Measurements from ENCODE around the gene PCDHB8. TPM values are rescaled to one million over a fixed set of nuclear protein-coding genes. Genes with fewer than 3 reads are reported as not detected.
A peak's percentile ranks its signal among the peaks of the same experiment; 100 is the strongest.
"Not testable (repeated sequence)": the region's sequence is repeated elsewhere in the genome, so short reads cannot be mapped to it uniquely, and the experiment has no call there.

Gene PCDHB8
- total RNA-seq, 4 donors from 2014 or later = 0.27 to 1.5 (median 1.2) TPM

- H3K4me3 ChIP-seq = peak within 1 kb of the TSS in 1 of 2 donors; percentile 15
- 11 to 14% methylated on average over 6 to 8 of the region's 18 CpGs for WGBS, 2 donors (ENCODE audit: low coverage in 1 of 2)
These were observed 36.2 kb downstream of the PCDHB8 start, which contains the start of gene PCDHB13 for GRCh38 chr5:141213656-141214339. PCDHB13 (plus strand) TSS chr5:141213919; CDS start chr5:141214124, 205 bp downstream.

DNA sequence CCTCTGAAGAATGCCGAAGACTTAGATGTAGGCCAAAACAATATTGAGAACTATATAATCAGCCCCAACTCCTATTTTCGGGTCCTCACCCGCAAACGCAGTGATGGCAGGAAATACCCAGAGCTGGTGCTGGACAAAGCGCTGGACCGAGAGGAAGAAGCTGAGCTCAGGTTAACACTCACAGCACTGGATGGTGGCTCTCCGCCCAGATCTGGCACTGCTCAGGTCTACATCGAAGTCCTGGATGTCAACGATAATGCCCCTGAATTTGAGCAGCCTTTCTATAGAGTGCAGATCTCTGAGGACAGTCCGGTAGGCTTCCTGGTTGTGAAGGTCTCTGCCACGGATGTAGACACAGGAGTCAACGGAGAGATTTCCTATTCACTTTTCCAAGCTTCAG, 37.0 kb downstream of the PCDHB8 start:
- ATAC-seq = not testable (repeated sequence)
- WGBS, 2 donors (ENCODE audit: low coverage in 1 of 2) = no CpG with 5 or more reads among the region's 12 CpGs
- peaks cover 0 to 96% (median 3%) of the 10 kb centered on the region in 3 donors for H3K9me3 ChIP-seq

More at GRCh38 chr5:141213656-141214339, 36.2 kb downstream of the PCDHB8 start, which contains the start of gene PCDHB13:
- TF ChIP-seq CTCF (IDR thresholded peaks at IDR 0.05) = peak in 3 of 4 experiments; percentile 12 to 51 (median 20)
- Histone ChIP-seq H3K36me3 (peaks cover 0 to 11% of the 10 kb centered on the region in 2 donors), H3K9me3 (peaks cover 0 to 96% (median 6%) of the 10 kb centered on the region in 3 donors), H3K27me3 (peaks cover 22% of the 10 kb centered on the region)
- ATAC-seq = peak; percentile 25
- not testable (repeated sequence) for H3K27ac ChIP-seq, H3K4me1 ChIP-seq

DNA sequence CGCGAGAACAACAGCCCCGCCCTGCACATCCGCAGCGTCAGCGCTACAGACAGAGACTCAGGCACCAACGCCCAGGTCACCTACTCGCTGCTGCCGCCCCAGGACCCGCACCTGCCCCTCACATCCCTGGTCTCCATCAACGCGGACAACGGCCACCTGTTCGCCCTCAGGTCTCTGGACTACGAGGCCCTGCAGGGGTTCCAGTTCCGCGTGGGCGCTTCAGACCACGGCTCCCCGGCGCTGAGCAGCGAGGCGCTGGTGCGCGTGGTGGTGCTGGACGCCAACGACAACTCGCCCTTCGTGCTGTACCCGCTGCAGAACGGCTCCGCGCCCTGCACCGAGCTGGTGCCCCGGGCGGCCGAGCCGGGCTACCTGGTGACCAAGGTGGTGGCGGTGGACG, 37.9 kb downstream of the PCDHB8 start:
- not testable (repeated sequence) for H3K4me3 ChIP-seq, ATAC-seq, H3K27ac ChIP-seq, H3K4me1 ChIP-seq
- WGBS, 2 donors (ENCODE audit: low coverage in 1 of 2) = 43 to 50% methylated on average over 5 to 17 of the region's 40 CpGs
- peaks cover 0 to 96% (median 3%) of the 10 kb centered on the region in 3 donors for H3K9me3 ChIP-seq
- H3K36me3 ChIP-seq = peaks cover 0 to 18% of the 10 kb centered on the region in 2 donors
- H3K27me3 ChIP-seq = peaks cover 10% of the 10 kb centered on the region

More for the DNA sequence above, 37.0 kb downstream of the PCDHB8 start:
- Histone ChIP-seq H3K27me3 (peaks cover 19% of the 10 kb centered on the region), H3K36me3 (peaks cover 0 to 17% of the 10 kb centered on the region in 2 donors)
- H3K27ac ChIP-seq, H3K4me3 ChIP-seq, H3K4me1 ChIP-seq: not testable (repeated sequence)

GRCh38 chr5:141216035-141216434, 38.4 kb downstream of the PCDHB8 start:
- ATAC-seq, H3K4me1 ChIP-seq, H3K27me3 ChIP-seq, H3K4me3 ChIP-seq, H3K27ac ChIP-seq: not testable (repeated sequence)
- WGBS, 2 donors (ENCODE audit: low coverage in 1 of 2) = 58% methylated on average over 2 of the region's 26 CpGs; no CpG with 5 or more reads in 1 of the 2 donors
- peaks cover 0 to 18% of the 10 kb centered on the region in 2 donors for H3K36me3 ChIP-seq
- peaks cover 0 to 96% (median 3%) of the 10 kb centered on the region in 3 donors for H3K9me3 ChIP-seq

GRCh38 chr5:141223112-141223783, 45.7 kb downstream of the PCDHB8 start, which contains the start of gene PCDHB14:
PCDHB14 (plus strand) TSS chr5:141223343; CDS start chr5:141223506, 163 bp downstream.
- Histone ChIP-seq H3K27me3 (peaks cover 3% of the 10 kb centered on the region), H3K4me1 (no peaks in the 10 kb centered on the region), H3K36me3 (peaks cover 0 to 22% of the 10 kb centered on the region in 2 donors), H3K9me3 (peaks cover 0 to 100% (median 4%) of the 10 kb centered on the region in 3 donors), H3K4me3 (peak within 1 kb of the TSS; percentile 33 to 36), H3K27ac (peak within 1 kb of the TSS in 1 of 4 donors; percentile 38)
- TF ChIP-seq POLR2A (IDR thresholded peaks at IDR 0.05) (no peak), CTCF (IDR thresholded peaks at IDR 0.05) (peak in 2 of 4 experiments; percentile 13 to 34)
- ATAC-seq = no peak
- WGBS, 2 donors (ENCODE audit: low coverage in 1 of 2) = 17 to 30% methylated on average over 12 to 14 of the region's 15 CpGs

GRCh38 chr5:141224844-141225243, 47.3 kb downstream of the PCDHB8 start:
- H3K4me3 ChIP-seq, H3K4me1 ChIP-seq, H3K36me3 ChIP-seq, H3K27me3 ChIP-seq, H3K27ac ChIP-seq, ATAC-seq: not testable (repeated sequence)
- peaks cover 0 to 97% (median 4%) of the 10 kb centered on the region in 3 donors for H3K9me3 ChIP-seq
- WGBS, 2 donors (ENCODE audit: low coverage in 1 of 2) = 0% methylated on average over 1 of the region's 40 CpGs; no CpG with 5 or more reads in 1 of the 2 donors

GRCh38 chr5:141225421-141225820, 47.8 kb downstream of the PCDHB8 start:
- WGBS, 2 donors (ENCODE audit: low coverage in 1 of 2) = 27 to 43% methylated on average over 10 to 20 of the region's 30 CpGs
- H3K9me3 ChIP-seq = peaks cover 0 to 97% (median 4%) of the 10 kb centered on the region in 3 donors

More at GRCh38 chr5:141225421-141225820, 47.8 kb downstream of the PCDHB8 start:
- H3K4me1 ChIP-seq, ATAC-seq, H3K36me3 ChIP-seq, H3K4me3 ChIP-seq, H3K27ac ChIP-seq, H3K27me3 ChIP-seq: not testable (repeated sequence)

Other genes starting within 250 kb of the PCDHB8 start
- 10 to 100 TPM in 3 of 4 donors, 1 to 10 TPM in 1; 1.6 to 25.9 (median 13.9) TPM for gene PCDHAC2, start 211.3 kb upstream of the PCDHB8 start, total RNA-seq
- under 1 TPM in 2 of 4 donors, not detected in 2; 0.05 to 0.13 TPM for gene PCDHB1, start 126.4 kb upstream of the PCDHB8 start, total RNA-seq
- gene PCDHB2, start 83.2 kb upstream of the PCDHB8 start, total RNA-seq = 1 to 10 TPM; 1.4 to 3.0 (median 1.9) TPM
- 1 to 10 TPM in 3 of 4 donors, under 1 TPM in 1; 0.78 to 2.3 (median 2.0) TPM for gene PCDHB3, start 77.3 kb upstream of the PCDHB8 start, total RNA-seq
- gene PCDHB4, start 56.0 kb upstream of the PCDHB8 start, total RNA-seq = 1 to 10 TPM; 2.8 to 5.6 (median 4.8) TPM
- gene PCDHB5, start 42.6 kb upstream of the PCDHB8 start, total RNA-seq = 1 to 10 TPM; 3.2 to 8.6 (median 5.8) TPM
- gene PCDHB6, start 27.7 kb upstream of the PCDHB8 start, total RNA-seq = 1 to 10 TPM; 1.0 to 2.0 (median 1.5) TPM
- 1 to 10 TPM; 1.7 to 3.0 (median 2.4) TPM for gene PCDHB7, start 5.1 kb upstream of the PCDHB8 start, total RNA-seq
- gene PCDHB16, start 4.6 kb downstream of the PCDHB8 start, total RNA-seq = 1 to 10 TPM; 4.4 to 5.2 (median 4.8) TPM
- gene PCDHB9, start 9.4 kb downstream of the PCDHB8 start, total RNA-seq = 10 to 100 TPM in 1 of 4 donors, 1 to 10 TPM in 3; 1.9 to 10.9 (median 3.0) TPM
- 1 to 10 TPM; 3.0 to 6.4 (median 4.1) TPM for gene PCDHB10, start 14.6 kb downstream of the PCDHB8 start, total RNA-seq
- 1 to 10 TPM in 3 of 4 donors, under 1 TPM in 1; 0.99 to 5.4 (median 3.0) TPM for gene PCDHB11, start 21.8 kb downstream of the PCDHB8 start, total RNA-seq
- 1 to 10 TPM in 3 of 4 donors, under 1 TPM in 1; 0.67 to 5.1 (median 3.4) TPM for gene PCDHB12, start 30.9 kb downstream of the PCDHB8 start, total RNA-seq
- 10 to 100 TPM in 1 of 4 donors, 1 to 10 TPM in 3; 2.7 to 11.7 (median 6.1) TPM for gene PCDHB13, start 36.1 kb downstream of the PCDHB8 start, total RNA-seq
- gene PCDHB14, start 45.6 kb downstream of the PCDHB8 start, total RNA-seq = 10 to 100 TPM in 1 of 4 donors, 1 to 10 TPM in 3; 5.4 to 12.8 (median 7.8) TPM
- 1 to 10 TPM; 3.2 to 6.6 (median 4.1) TPM for gene PCDHB15, start 67.6 kb downstream of the PCDHB8 start, total RNA-seq
- gene SLC25A2, start 126.3 kb downstream of the PCDHB8 start, total RNA-seq = 1 to 10 TPM in 2 of 4 donors, not detected in 2; 1.2 to 3.1 TPM
- 10 to 100 TPM; 58.7 to 75.9 (median 61.4) TPM for gene TAF7, start 143.0 kb downstream of the PCDHB8 start, total RNA-seq
- 1 to 10 TPM in 2 of 4 donors, under 1 TPM in 2; 0.67 to 1.3 (median 1.1) TPM for gene PCDHGA1, start 152.7 kb downstream of the PCDHB8 start, total RNA-seq
- gene PCDHGA2, start 161.0 kb downstream of the PCDHB8 start, total RNA-seq = 1 to 10 TPM; 3.2 to 5.6 (median 4.4) TPM
- gene PCDHGA3, start 166.0 kb downstream of the PCDHB8 start, total RNA-seq = 1 to 10 TPM; 1.3 to 5.7 (median 2.8) TPM
- gene PCDHGB1, start 172.3 kb downstream of the PCDHB8 start, total RNA-seq = 1 to 10 TPM; 2.0 to 9.5 (median 4.2) TPM
- 10 to 100 TPM in 1 of 4 donors, 1 to 10 TPM in 3; 2.4 to 12.0 (median 6.3) TPM for gene PCDHGA4, start 177.2 kb downstream of the PCDHB8 start, total RNA-seq
- gene PCDHGB2, start 182.2 kb downstream of the PCDHB8 start, total RNA-seq = 10 to 100 TPM in 1 of 4 donors, 1 to 10 TPM in 3; 2.7 to 15.6 (median 4.1) TPM
- 10 to 100 TPM in 1 of 4 donors, 1 to 10 TPM in 3; 2.6 to 12.5 (median 4.8) TPM for gene PCDHGA5, start 186.4 kb downstream of the PCDHB8 start, total RNA-seq
- gene PCDHGB3, start 192.5 kb downstream of the PCDHB8 start, total RNA-seq = 1 to 10 TPM; 1.5 to 10.0 (median 4.7) TPM
- gene PCDHGA6, start 196.1 kb downstream of the PCDHB8 start, total RNA-seq = 10 to 100 TPM in 1 of 4 donors, 1 to 10 TPM in 3; 2.0 to 11.1 (median 5.7) TPM
- gene PCDHGA7, start 205.0 kb downstream of the PCDHB8 start, total RNA-seq = 10 to 100 TPM in 1 of 4 donors, 1 to 10 TPM in 3; 2.7 to 14.3 (median 7.6) TPM
- 10 to 100 TPM in 1 of 4 donors, 1 to 10 TPM in 3; 3.1 to 14.8 (median 6.0) TPM for gene PCDHGB4, start 209.9 kb downstream of the PCDHB8 start, total RNA-seq
- 1 to 10 TPM; 3.0 to 6.8 (median 3.6) TPM for gene PCDHGA8, start 214.8 kb downstream of the PCDHB8 start, total RNA-seq
- 10 to 100 TPM in 2 of 4 donors, 1 to 10 TPM in 2; 4.0 to 12.9 (median 9.8) TPM for gene PCDHGB5, start 220.2 kb downstream of the PCDHB8 start, total RNA-seq
- gene PCDHGA9, start 225.0 kb downstream of the PCDHB8 start, total RNA-seq = 1 to 10 TPM; 3.3 to 8.6 (median 5.9) TPM
- gene PCDHGB6, start 230.2 kb downstream of the PCDHB8 start, total RNA-seq = 10 to 100 TPM in 1 of 4 donors, 1 to 10 TPM in 3; 5.7 to 11.7 (median 6.5) TPM
- gene PCDHGA10, start 235.2 kb downstream of the PCDHB8 start, total RNA-seq = 1 to 10 TPM; 2.9 to 8.2 (median 4.7) TPM
- 10 to 100 TPM; 12.3 to 19.3 (median 15.3) TPM for gene PCDHGB7, start 239.9 kb downstream of the PCDHB8 start, total RNA-seq
- 10 to 100 TPM in 1 of 4 donors, 1 to 10 TPM in 3; 1.9 to 12.3 (median 3.9) TPM for gene PCDHGA11, start 243.3 kb downstream of the PCDHB8 start, total RNA-seq

Measured in gastroesophageal sphincter (tissue), 4 donors.